ENCODE measurements around the gene METTL15. TPM values are rescaled to one million over a fixed set of nuclear protein-coding genes. Genes with fewer than 3 reads are reported as not detected.
A peak's percentile ranks its signal among the peaks of the same experiment; 100 is the strongest.
"Not testable (repeated sequence)": the region's sequence is repeated elsewhere in the genome, so short reads cannot be mapped to it uniquely, and the experiment has no call there.

The METTL15 gene
- total RNA-seq, 1 experiment from 2014 or later: 14.2 TPM

GRCh38 chr11:28110108-28110820 lies 2.1 kb downstream of the METTL15 start:
- DNase-seq (ENCODE audit: low read depth): peak; percentile 79

GRCh38 chr11:28110821-28111200 lies 2.6 kb downstream of the METTL15 start:
- no peak for DNase-seq (ENCODE audit: low read depth)

- DNase-seq (ENCODE audit: low read depth): no peak
These were observed 5.9 kb downstream of the METTL15 start for GRCh38 chr11:28114116-28114515.

GRCh38 chr11:28114731-28115130 lies 6.5 kb downstream of the METTL15 start:
- DNase-seq (ENCODE audit: low read depth): no peak

- DNase-seq (ENCODE audit: low read depth): no peak
These were observed 9.5 kb downstream of the METTL15 start for GRCh38 chr11:28117712-28118111.

GRCh38 chr11:28123151-28123581 lies 15.0 kb downstream of the METTL15 start:
- peak; percentile 41 for DNase-seq (ENCODE audit: low read depth)

GRCh38 chr11:28132548-28132947 lies 24.4 kb downstream of the METTL15 start:
- DNase-seq (ENCODE audit: low read depth): no peak

- peak; percentile 60 for DNase-seq (ENCODE audit: low read depth)
These were observed 25.0 kb downstream of the METTL15 start for GRCh38 chr11:28133146-28133545.

GRCh38 chr11:28136157-28136556 lies 28.0 kb downstream of the METTL15 start:
- DNase-seq (ENCODE audit: low read depth): not testable (repeated sequence)

GRCh38 chr11:28137366-28137765 lies 29.2 kb downstream of the METTL15 start:
- DNase-seq (ENCODE audit: low read depth): no peak

- no peak for DNase-seq (ENCODE audit: low read depth)
These were observed 29.6 kb downstream of the METTL15 start for GRCh38 chr11:28137832-28138231.

GRCh38 chr11:28139841-28140415 lies 31.7 kb downstream of the METTL15 start:
- no peak for DNase-seq (ENCODE audit: low read depth)

- no peak for DNase-seq (ENCODE audit: low read depth)
These were observed 32.7 kb downstream of the METTL15 start for GRCh38 chr11:28140689-28141455.

- no peak for DNase-seq (ENCODE audit: low read depth)
These were observed 34.5 kb downstream of the METTL15 start for GRCh38 chr11:28142724-28143123.

- peak; percentile 24 for DNase-seq (ENCODE audit: low read depth)
These were observed 36.6 kb downstream of the METTL15 start for GRCh38 chr11:28144808-28145207.

GRCh38 chr11:28146123-28146751 lies 38.0 kb downstream of the METTL15 start:
- DNase-seq (ENCODE audit: low read depth): peak; percentile 93

- no peak for DNase-seq (ENCODE audit: low read depth)
These were observed 44.6 kb downstream of the METTL15 start for GRCh38 chr11:28152743-28153142.

GRCh38 chr11:28153586-28153985 lies 45.4 kb downstream of the METTL15 start:
- no peak for DNase-seq (ENCODE audit: low read depth)

GRCh38 chr11:28168718-28169117 lies 60.5 kb downstream of the METTL15 start:
- DNase-seq (ENCODE audit: low read depth): no peak

GRCh38 chr11:28169816-28170215 lies 61.6 kb downstream of the METTL15 start:
- DNase-seq (ENCODE audit: low read depth): peak; percentile 20

GRCh38 chr11:28170759-28171158 lies 62.6 kb downstream of the METTL15 start:
- no peak for DNase-seq (ENCODE audit: low read depth)

GRCh38 chr11:28176351-28176750 lies 68.2 kb downstream of the METTL15 start:
- peak; percentile 62 for DNase-seq (ENCODE audit: low read depth)
